AG04450 (cell line): ENCODE data around the gene TIMM29. TPM values are rescaled to one million over a fixed set of nuclear protein-coding genes. Genes with fewer than 3 reads are reported as not detected.

Experiments used
- CTCF ChIA-PET: fragments of 300-600, 350-600 bp; formaldehyde crosslinking; extraction: SDS; loops from one replicate; lab custom pipeline; 2022; ENCODE audit warnings: antibody characterized with exemption, inconsistent platforms; lab: Charles Lee
- POLR2A ChIA-PET: fragments of 350-600 bp; formaldehyde crosslinking; extraction: SDS; loops from one replicate; lab custom pipeline; 2021; ENCODE audit warnings: antibody characterized with exemption, inconsistent platforms; lab: Yijun Ruan, JAX
- DNase-seq: peaks from one replicate; pipeline ENCODE4 v3.0.0-alpha.2; 2011; ENCODE audit warnings: low read depth, low spot score
- H3K27ac ChIP-seq: one replicate; pipeline ENCODE4 v1.5.1; 2012; ENCODE audit warnings: low read depth, low read length, control low read depth
- H3K27me3 ChIP-seq: one replicate; pipeline ENCODE4 v1.6.0; 2012; ENCODE audit warnings: low read length; ENCODE audit not compliant: control insufficient read depth, insufficient read depth
- H3K4me3 ChIP-seq: 2 replicates; pipeline ENCODE4 v1.5.1; 2011; ENCODE audit warnings: mild to moderate bottlenecking, low read depth, low read length, control low read depth
- H3K9me3 ChIP-seq: 2 replicates; pipeline ENCODE4 v1.5.1; 2012; ENCODE audit warnings: low read length; ENCODE audit not compliant: control insufficient read depth, insufficient read depth
- CTCF ChIP-seq: IDR thresholded peaks from 2 replicates; pipeline ENCODE4 v1.5.1; 2011; ENCODE audit warnings: low read depth, low read length, control low read depth, inconsistent platforms
- polyA plus RNA-seq: library from polyadenylated mRNA; depleted of rRNA; stranded (reverse); fragments of >200 nt; gene quantifications from 2 replicates; pipeline ENCODE4 v1.2.3, GENCODE V29; 2011

Gene TIMM29
- polyA plus RNA-seq, 1 experiment: 7.5 TPM

- TF ChIP-seq CTCF: no peak
- CTCF ChIA-PET: interaction anchor here (1.0 kb wide), 1 partner anchor 29 kb away, joined by 5 read pairs; no protein-coding TSS in a partner anchor
- H3K27me3 ChIP-seq: no peaks in the 10 kb centered on the region
- no peak overlapping the region for H3K4me3 ChIP-seq
- H3K27ac ChIP-seq: no peak overlapping the region
- POLR2A ChIA-PET: no interaction called here
- no peaks in the 10 kb centered on the region; the same call in 1 of the 2 replicates for H3K9me3 ChIP-seq
- DNase-seq: no peak
Measured at GRCh38 chr19:10911579-10912363, 16.8 kb upstream of the TIMM29 start.

DNA sequence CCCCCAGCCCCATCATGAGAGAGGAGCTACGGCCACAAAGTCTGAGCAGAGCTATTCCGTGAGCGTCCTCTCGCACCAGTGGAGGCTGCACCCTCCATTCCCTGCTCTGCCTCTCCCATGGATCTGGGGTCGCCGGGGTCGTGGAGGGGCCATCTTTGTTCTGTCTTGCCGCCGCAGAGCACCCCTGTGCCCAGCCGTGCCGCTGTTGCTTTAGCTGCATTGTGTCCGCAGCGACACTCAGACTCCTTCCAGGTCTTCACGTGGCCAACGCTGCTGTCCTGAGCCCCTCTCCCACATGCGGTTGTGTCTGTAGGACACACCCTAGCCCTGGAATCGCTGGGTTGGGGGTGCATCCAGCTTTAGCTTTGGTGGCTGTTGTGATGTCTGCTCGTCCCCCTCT lies 16.0 kb upstream of the TIMM29 start:
- no peak for DNase-seq
- TF ChIP-seq CTCF: no peak
- Histone ChIP-seq H3K9me3 (no peaks in the 10 kb centered on the region; the same call in 1 of the 2 replicates), H3K27me3 (no peaks in the 10 kb centered on the region), H3K27ac (no peak overlapping the region), H3K4me3 (no peak overlapping the region)
- POLR2A ChIA-PET: no interaction called here
- CTCF ChIA-PET: interaction anchor here (0.7 to 1.0 kb wide), 2 partner anchors 29 to 42 kb away, joined by 4 to 5 read pairs; no protein-coding TSS in a partner anchor

DNA sequence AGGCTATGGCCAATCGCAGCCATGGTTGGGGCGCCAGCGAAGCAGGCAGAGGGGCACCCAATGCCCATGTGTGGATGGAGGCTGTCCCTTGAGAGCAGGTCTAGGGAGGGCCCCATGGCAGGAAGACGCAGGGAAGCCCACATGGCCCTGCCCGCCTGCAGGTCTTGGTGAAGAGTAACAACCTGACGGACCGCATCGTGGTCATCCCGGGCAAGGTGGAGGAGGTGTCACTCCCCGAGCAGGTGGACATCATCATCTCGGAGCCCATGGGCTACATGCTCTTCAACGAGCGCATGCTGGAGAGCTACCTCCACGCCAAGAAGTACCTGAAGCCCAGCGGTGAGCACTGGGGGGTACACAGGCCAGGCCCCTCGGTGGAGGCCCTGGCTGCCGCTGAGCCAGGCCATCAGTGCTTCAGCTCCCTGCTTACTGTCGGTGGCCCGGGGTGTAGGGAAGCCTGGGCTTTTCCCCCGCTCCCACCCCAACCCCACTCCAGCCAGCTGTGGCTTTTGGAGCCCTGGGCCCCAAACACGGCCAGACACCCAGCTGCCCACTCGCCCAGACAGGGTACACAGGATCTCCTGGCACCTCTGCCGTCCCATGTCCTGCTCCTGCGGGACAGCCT lies 14.8 kb upstream of the TIMM29 start:
- no peak overlapping the region for H3K4me3 ChIP-seq
- no peak overlapping the region for H3K27ac ChIP-seq
- ChIA-PET CTCF (no interaction called here), POLR2A (no interaction called here)
- TF ChIP-seq CTCF: no peak
- no peak for DNase-seq
- no peaks in the 10 kb centered on the region for H3K27me3 ChIP-seq
- no peaks in the 10 kb centered on the region; the same call in 1 of the 2 replicates for H3K9me3 ChIP-seq

DNA sequence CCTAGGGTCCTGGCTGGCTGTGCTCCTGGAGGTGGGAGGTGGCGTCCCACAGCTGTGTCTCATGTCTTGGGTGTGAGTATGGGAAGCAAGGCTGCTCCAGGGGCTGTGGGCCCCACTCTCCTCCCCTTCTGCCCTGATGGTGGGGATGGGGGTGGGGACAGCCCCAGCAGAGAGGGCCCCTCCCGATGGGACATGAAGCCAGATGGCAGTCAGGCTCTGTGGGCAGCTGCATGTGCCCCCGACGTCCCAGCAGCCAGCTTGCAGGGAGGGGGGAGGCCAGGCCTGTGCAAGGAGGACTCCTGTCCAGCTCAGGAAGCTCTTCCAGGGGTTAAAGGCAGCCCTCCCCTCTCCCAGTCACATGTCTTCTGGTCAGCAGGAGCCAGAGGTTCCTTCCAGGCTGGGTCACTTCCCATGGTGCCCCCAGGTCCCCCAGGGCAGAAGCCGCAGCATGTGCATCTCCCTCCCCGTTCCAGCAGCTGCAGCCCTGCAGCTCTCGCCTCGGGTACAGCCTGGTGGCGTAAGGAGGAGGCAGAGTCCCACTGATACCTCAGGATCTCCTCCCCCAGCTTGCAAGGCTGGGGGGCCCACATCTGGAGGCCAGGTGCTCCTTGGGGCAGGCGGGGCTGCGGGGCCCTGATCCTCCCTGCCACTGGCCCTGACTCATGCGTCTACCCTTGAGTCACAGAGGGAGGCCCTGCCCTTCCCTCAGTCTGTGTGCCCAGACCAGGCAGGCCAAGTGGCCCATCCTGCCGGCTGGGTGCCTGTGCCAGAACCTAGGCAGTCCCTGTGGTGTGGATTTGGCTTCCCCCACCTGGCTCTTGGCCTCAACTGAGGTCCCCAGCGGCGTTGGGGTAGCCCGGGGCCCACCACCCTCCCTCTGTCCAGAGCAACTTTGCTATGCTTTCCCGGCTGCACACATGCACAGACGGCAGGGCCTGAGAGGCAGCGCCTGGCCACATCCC lies 13.2 kb upstream of the TIMM29 start:
- ChIA-PET CTCF (interaction anchor here (0.9 kb wide), 1 partner anchor 21 kb away, joined by 4 read pairs; no protein-coding TSS in a partner anchor), POLR2A (no interaction called here)
- H3K27ac ChIP-seq: peak overlapping the region; percentile 57
- 0 out of 2 replicates have a peak, but pooled peaks have one; percentile 10 for TF ChIP-seq CTCF
- no peak overlapping the region for H3K4me3 ChIP-seq
- DNase-seq: peak; percentile 59
- H3K27me3 ChIP-seq: no peaks in the 10 kb centered on the region
- no peaks in the 10 kb centered on the region; the same call in 1 of the 2 replicates for H3K9me3 ChIP-seq
